Large intestine (tissue), 3 donors: ENCODE measurements around the gene DOCK11. TPM values are rescaled to one million over a fixed set of nuclear protein-coding genes. Genes with fewer than 3 reads are reported as not detected.

Experiments
- DNase-seq, 2 donors: peaks; one replicate each; pipeline versions ENCODE4 v3.0.0 to v3.0.0-alpha.2; 2013
- H3K27ac ChIP-seq: one replicate; pipeline ENCODE4 v1.5.1; 2013; ENCODE audit warnings: low read length
- H3K27me3 ChIP-seq: 2 replicates; pipeline ENCODE4 v1.6.1; 2013; ENCODE audit warnings: low read length; ENCODE audit not compliant: control insufficient read depth, insufficient read depth
- H3K36me3 ChIP-seq: 2 replicates; pipeline ENCODE4 v1.6.1; 2013; ENCODE audit warnings: low read length; ENCODE audit not compliant: control insufficient read depth, insufficient read depth
- H3K4me1 ChIP-seq: one replicate; pipeline ENCODE4 v1.6.1; 2013; ENCODE audit warnings: low read length; ENCODE audit not compliant: control insufficient read depth, insufficient read depth
- H3K4me3 ChIP-seq: one replicate; pipeline ENCODE4 v1.5.1; 2013; ENCODE audit warnings: low read length
- H3K9me3 ChIP-seq: one replicate; pipeline ENCODE4 v1.6.1; 2013; ENCODE audit warnings: mild to moderate bottlenecking, low read depth, low read length, moderate library complexity; ENCODE audit not compliant: control insufficient read depth
- WGBS: methylation state at CpG from one replicate; pipeline ENCODE4 v1.1.5; 2013; ENCODE audit warnings: low lambda C conversion rate; ENCODE audit not compliant: insufficient coverage; 5-methylcytosine and 5-hydroxymethylcytosine counted together
- polyA plus RNA-seq: library from polyadenylated mRNA; unstranded; fragments of 120-200 nt; gene quantifications from one replicate; pipeline ENCODE4 v1.2.1, GENCODE V29; 2013

Gene DOCK11
- polyA plus RNA-seq, 1 donor, result 9.7 TPM

DNA sequence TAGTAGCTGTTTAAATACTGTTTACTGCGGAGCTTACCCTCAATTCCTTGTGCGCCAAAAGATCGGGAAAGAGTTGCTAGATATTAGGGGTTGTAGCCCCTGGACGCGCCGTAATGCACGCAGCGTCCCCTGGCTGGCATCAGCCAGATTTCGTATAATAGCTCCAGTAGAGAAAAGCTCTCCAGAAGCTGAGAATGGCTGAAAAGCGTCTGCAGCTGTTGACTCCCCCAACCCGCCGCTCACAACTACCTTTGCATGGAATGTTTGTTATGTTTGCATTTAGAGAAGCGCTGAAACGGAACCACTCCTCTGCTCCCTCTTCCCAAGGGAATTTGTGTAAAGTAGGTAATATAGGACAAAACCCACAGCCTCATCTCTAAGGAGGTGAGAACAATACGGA lies 3.7 kb downstream of the DOCK11 start:
- DNase-seq, result no peak
- Histone ChIP-seq H3K36me3 (no peaks in the 10 kb centered on the region), H3K9me3 (no peaks in the 10 kb centered on the region), H3K4me3 (no peak overlapping the region), H3K27ac (no peak overlapping the region), H3K27me3 (peaks cover 11% of the 10 kb centered on the region), H3K4me1 (no peaks in the 10 kb centered on the region)
- no CpG with 5 or more reads among the region's 15 CpGs for WGBS

DNA sequence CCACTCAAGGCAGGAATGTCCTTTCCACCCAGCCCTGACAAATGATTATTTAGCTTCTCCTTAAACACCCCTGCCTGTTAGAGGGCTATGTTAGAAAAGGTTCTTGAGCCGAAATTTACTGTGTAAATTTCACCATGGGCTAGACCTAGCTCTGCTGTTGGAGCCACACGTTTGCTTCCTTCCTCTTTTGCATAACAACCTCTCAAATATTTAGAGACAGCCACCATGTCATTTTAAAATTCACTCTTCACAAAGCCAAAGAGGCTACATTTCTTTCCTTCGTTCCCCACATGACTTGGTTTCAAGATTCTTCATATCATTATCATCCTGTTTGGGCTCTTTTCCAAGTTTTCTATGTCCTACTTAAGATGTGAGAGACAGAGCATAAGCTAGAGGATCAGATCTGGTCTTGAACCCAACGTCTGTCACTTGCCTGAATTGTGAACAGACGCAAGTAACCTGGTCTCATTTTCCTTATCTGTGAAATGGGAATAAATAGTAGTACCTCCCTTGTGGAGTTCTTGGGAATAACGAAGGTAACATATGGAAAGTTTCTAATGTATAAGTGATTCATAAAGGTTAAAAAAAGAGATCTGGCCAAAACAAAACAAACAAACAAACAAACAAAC lies 6.7 kb downstream of the DOCK11 start:
- H3K27me3 ChIP-seq, result peaks cover 3% of the 10 kb centered on the region
- H3K36me3 ChIP-seq, result no peaks in the 10 kb centered on the region
- no peak for DNase-seq
- 100% methylated on average over 1 of the region's 6 CpGs for WGBS
- H3K4me1 ChIP-seq, result no peaks in the 10 kb centered on the region
- no peaks in the 10 kb centered on the region for H3K9me3 ChIP-seq
- no peak overlapping the region for H3K4me3 ChIP-seq
- H3K27ac ChIP-seq, result no peak overlapping the region

DNA sequence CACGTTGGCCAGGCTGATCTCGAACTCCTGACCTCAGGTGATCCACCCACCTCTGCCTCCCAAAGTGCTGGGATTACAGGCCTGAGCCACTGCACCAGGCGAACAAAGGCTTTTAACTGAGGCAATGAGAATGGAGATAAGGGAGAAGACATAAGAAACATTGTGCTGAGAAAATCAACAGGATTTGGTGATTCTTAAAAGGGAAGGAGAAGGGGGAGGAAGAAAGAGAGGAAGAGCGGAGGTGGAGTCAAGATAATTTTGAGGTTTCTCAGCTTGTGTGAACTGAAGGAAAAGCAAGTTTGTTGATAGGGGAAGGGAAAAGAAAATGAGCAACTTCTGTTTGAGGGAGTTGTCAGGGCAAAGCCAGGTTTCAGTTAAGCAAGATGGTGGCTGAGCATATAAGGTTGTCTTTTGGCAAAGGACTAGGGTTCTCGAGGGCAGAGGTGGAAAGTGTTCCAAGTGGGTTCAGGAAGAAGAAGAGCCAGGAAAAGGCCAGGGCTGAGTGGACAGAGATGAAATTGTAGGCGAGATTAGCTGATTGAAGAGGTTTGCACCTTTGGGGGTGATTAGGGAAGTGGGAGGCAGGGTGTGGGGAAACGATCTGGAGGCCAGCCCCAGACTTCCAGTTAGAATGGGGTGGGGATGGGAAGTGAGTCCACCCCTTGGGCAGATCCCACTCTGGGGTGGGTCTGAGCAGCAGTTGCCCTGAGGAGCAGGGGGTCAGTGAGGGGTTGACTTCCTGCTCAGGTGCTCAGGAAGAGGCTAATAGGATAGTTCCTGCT lies 7.8 kb downstream of the DOCK11 start:
- Histone ChIP-seq H3K9me3 (no peaks in the 10 kb centered on the region), H3K4me1 (no peaks in the 10 kb centered on the region), H3K27ac (no peak overlapping the region), H3K4me3 (no peak overlapping the region), H3K36me3 (no peaks in the 10 kb centered on the region), H3K27me3 (no peaks in the 10 kb centered on the region)
- no peak for DNase-seq
- 100% methylated on average over 1 of the region's 7 CpGs for WGBS

DNA sequence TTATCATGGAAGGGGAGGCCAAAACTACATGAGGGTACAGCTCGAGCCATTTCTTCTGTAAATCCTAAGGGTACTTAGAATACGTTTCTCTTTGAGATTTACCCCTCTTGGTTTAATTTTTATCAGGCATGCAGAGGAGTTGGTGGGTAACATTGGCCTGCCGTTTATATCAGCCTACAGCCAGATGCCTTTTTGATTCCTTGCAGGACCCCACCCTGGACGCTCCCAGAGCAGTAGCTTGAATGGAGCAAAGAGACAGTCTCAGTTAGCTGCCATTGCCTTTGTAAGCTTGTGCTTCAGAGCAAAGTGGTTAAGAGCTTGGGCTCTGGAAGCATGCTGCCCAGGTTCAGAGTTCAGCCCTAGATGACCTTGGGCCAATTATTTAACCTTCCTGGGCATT lies 9.0 kb downstream of the DOCK11 start:
- no peaks in the 10 kb centered on the region for H3K9me3 ChIP-seq
- H3K4me3 ChIP-seq, result no peak overlapping the region
- no peaks in the 10 kb centered on the region for H3K36me3 ChIP-seq
- H3K4me1 ChIP-seq, result no peaks in the 10 kb centered on the region
- no peaks in the 10 kb centered on the region for H3K27me3 ChIP-seq
- DNase-seq, result no peak
- no peak overlapping the region for H3K27ac ChIP-seq
- WGBS, result no CpG with 5 or more reads among the region's 4 CpGs

DNA sequence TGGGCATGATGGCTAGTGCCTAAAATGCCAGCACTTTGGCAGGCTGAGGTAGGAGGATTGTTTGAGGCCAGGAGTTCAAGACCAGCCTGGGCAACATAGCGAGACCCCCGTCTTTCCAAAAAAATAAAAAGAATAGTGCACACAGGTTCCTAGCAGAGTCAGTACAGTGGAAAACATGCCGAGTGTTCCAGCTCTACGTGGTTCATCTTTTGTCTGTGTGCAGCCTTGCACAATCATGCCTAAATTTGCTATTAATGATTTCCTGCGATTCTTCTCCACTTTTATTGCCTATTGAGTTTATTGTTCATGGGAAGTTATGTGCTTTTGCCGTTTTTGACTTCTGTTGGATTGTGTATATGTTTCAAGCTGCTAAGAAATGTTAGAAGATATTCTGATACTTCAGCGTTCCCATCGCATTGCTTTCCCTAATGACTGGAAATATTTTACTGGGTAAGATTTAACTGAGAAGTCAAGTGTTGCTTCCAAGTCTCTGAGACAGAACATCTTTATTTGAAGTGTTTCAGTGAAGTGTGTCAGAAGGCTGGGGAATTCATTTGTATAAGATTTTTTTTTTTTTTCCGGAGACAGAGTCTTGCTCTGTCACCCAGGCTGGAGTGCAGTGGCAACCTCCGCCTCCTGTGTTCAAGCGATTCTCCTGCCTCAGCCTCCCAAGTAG lies 11.3 kb downstream of the DOCK11 start:
- Histone ChIP-seq H3K9me3 (no peaks in the 10 kb centered on the region), H3K4me1 (no peaks in the 10 kb centered on the region), H3K27ac (no peak overlapping the region), H3K27me3 (no peaks in the 10 kb centered on the region), H3K4me3 (no peak overlapping the region), H3K36me3 (no peaks in the 10 kb centered on the region)
- no peak for DNase-seq
- WGBS, result no CpG with 5 or more reads among the region's 11 CpGs

DNA sequence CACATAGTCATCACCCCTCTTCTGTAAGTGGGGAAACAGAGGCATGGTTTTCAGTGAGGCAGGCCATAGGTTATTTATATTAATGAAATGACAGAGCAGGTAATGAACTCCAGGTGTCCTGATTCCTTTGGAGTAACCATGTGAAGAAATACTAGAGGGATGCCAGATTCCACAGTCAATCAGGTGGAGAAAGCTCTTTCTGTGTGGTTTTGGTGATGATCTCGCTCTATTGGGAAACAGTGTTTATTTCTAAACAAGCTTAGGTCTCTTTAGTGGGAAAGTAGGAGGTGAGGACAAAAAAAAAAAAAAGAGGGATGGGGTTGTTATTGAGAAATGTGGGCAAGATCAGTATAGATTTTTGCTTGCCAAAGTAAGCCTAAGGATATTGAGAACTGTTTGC lies 12.2 kb downstream of the DOCK11 start:
- no peaks in the 10 kb centered on the region for H3K4me1 ChIP-seq
- H3K27me3 ChIP-seq, result no peaks in the 10 kb centered on the region
- H3K4me3 ChIP-seq, result no peak overlapping the region
- no peak for DNase-seq
- no peaks in the 10 kb centered on the region for H3K9me3 ChIP-seq
- no peaks in the 10 kb centered on the region for H3K36me3 ChIP-seq
- no peak overlapping the region for H3K27ac ChIP-seq
- no CpG with 5 or more reads among the region's 1 CpG for WGBS

DNA sequence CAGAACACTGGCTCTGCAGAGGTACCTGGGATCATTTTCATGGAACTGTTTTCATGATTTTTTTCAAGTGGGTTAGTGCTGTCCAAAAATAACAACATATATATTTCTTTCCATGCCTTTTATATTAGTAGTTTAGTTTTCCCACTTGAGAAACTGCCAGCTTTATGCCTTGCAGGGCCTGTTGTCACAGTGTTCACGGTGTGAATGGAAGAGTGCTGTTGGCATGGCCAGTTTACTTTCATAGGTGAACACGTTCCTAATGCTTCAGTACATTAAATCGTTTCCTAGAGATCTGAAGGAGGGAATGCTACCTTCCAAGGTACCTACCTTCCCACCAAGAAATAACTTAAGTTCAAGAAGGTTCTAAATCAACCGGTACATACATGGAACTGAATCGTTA lies 12.6 kb downstream of the DOCK11 start:
- no CpG with 5 or more reads among the region's 5 CpGs for WGBS

DNA sequence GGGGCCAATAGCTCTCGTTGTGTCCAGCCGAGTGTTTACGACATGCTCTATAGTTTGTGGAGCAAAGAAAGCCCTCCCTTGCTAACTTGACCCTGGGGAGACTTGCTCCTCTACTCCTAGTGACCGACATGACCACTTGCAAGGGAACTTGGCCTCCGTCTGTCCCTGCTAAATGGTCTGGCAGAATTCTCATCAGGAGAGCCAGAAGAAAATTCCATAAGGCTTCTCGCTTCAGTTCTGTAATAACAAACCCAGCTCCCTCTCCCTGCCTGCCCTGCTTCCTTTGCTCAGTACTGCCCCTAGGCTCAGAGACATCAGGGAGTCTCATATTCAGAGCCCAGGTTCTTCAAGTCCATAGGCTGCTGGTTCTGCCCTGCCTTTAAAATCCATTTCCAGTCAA lies 13.0 kb downstream of the DOCK11 start:
- Histone ChIP-seq H3K4me1 (no peaks in the 10 kb centered on the region), H3K27ac (no peak overlapping the region), H3K9me3 (no peaks in the 10 kb centered on the region), H3K4me3 (no peak overlapping the region), H3K36me3 (no peaks in the 10 kb centered on the region), H3K27me3 (no peaks in the 10 kb centered on the region)
- WGBS, result no CpG with 5 or more reads among the region's 6 CpGs
- no peak for DNase-seq

More for the DNA sequence above, 12.6 kb downstream of the DOCK11 start:
- Histone ChIP-seq H3K4me3 (no peak overlapping the region), H3K4me1 (no peaks in the 10 kb centered on the region), H3K36me3 (no peaks in the 10 kb centered on the region), H3K27me3 (no peaks in the 10 kb centered on the region), H3K27ac (no peak overlapping the region), H3K9me3 (no peaks in the 10 kb centered on the region)
- DNase-seq, result no peak

DNA sequence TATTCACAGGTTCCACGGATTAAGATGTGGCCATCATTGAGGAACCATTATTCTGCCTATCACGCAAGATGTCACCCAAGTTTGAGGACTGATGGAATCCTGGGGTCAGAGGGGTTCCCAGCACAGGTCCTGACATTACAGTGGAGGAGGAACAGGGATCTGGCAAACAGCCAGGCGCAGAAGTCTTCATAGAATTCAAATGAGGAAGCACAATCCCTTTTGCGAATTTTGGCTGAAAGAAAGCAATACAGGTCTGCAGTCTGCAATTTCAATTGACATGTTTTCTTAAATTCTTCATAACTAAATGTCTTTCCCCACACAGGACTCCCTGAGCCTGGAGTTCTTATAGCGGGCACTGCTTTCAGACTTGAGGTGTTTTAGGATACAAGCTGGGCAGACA lies 14.5 kb downstream of the DOCK11 start:
- no peak for DNase-seq
- H3K4me3 ChIP-seq, result no peak overlapping the region
- no peak overlapping the region for H3K27ac ChIP-seq
- H3K4me1 ChIP-seq, result no peaks in the 10 kb centered on the region
- H3K9me3 ChIP-seq, result no peaks in the 10 kb centered on the region
- no CpG with 5 or more reads among the region's 5 CpGs for WGBS
- no peaks in the 10 kb centered on the region for H3K27me3 ChIP-seq
- H3K36me3 ChIP-seq, result no peaks in the 10 kb centered on the region

DNA sequence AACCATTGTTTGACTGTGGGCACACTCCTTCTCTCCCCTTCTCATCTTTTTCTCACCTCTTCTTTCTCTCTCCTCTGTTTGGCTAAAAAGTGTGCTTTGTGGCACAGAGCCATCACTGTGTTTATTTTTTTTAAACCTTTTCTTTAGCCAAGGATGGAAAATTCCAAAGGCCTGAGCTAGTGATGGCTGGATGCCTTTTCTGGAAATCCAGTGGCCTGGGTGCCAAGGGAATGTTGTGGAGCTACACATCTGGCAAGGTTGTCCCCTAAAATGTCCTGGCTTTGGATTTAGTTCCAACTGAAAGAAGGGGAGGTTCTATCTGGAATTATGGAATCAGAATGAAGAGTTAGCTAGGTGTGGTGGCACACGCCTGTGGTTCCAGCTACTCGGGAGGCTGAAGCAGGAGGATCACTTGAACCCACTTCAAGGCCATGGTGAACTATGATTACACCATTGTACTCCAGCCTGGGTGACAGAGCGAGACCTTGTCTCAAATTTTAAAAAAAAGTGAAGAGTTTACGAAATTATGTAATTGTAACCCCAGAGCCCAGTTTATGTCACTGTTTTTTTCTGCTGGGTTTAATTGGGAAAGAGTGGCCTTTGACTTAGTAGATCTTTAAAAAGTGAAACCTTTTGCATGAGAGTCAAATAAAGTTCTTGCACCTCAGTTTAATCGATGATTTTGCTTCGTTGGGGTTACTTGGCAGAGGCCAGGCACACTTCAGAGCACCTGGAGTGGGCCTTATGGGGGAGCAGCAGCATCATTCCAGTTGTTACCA lies 17.7 kb downstream of the DOCK11 start:
- WGBS, result no CpG with 5 or more reads among the region's 6 CpGs
- Histone ChIP-seq H3K36me3 (no peaks in the 10 kb centered on the region), H3K4me3 (no peak overlapping the region), H3K27me3 (no peaks in the 10 kb centered on the region), H3K27ac (no peak overlapping the region), H3K4me1 (no peaks in the 10 kb centered on the region), H3K9me3 (no peaks in the 10 kb centered on the region)
- DNase-seq, result no peak
